ENCODE data around the gene MYRF.

DNA sequence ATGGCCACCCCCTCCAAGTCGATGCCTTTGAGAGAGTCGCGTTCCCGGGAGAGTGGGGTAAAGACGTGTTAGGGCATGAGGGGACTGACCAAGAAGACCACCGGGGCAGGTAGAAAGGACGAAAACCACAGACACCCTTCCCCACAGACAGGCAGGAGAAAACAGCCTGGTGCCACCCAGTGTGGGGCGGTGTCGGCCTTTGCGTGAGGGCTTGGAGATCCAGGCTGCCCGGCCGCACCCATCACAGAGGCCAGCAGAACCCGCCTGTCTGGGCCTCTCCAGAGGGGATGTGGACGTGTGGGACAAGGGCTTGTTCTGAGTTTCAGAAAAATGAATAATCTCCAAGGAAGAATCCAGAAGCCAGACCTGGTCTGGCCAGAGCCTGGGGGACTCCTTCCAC is 41.4 kb upstream of the MYRF start:
- TF ChIP-seq, protein P1, sequence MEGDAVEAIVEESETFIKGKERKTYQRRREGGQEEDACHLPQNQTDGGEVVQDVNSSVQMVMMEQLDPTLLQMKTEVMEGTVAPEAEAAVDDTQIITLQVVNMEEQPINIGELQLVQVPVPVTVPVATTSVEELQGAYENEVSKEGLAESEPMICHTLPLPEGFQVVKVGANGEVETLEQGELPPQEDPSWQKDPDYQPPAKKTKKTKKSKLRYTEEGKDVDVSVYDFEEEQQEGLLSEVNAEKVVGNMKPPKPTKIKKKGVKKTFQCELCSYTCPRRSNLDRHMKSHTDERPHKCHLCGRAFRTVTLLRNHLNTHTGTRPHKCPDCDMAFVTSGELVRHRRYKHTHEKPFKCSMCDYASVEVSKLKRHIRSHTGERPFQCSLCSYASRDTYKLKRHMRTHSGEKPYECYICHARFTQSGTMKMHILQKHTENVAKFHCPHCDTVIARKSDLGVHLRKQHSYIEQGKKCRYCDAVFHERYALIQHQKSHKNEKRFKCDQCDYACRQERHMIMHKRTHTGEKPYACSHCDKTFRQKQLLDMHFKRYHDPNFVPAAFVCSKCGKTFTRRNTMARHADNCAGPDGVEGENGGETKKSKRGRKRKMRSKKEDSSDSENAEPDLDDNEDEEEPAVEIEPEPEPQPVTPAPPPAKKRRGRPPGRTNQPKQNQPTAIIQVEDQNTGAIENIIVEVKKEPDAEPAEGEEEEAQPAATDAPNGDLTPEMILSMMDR (optimal IDR thresholded peaks at IDR 0.05 in 1 of 3, IDR thresholded peaks at IDR 0.05 in 1 of 3, conservative IDR thresholded peaks at IDR 0.05 in 1 of 3; ENCODE audit: extremely low read depth in 1 of 3, insufficient read depth in 2 of 3, low read length in 3 of 3) = no peak
- no peak for TF ChIP-seq EZH2 (IDR thresholded peaks at IDR 0.05; ENCODE audit: low read length)

All from keratinocyte (primary cell).